Astrocyte (in vitro differentiated cells and primary cell): ENCODE results near the gene FANK1.

Experiments used
- EZH2 ChIP-seq: IDR thresholded peaks from 2 replicates; pipeline ENCODE4 v1.6.1; 2012; ENCODE audit warnings: mild to moderate bottlenecking, low read length, inconsistent platforms; ENCODE audit not compliant: insufficient read depth
- TF ChIP-seq, protein P1 (sequence below): IDR thresholded peaks from 2 replicates; pipeline ENCODE4 v1.5.1; 2011; ENCODE audit warnings: low read depth, mild to moderate bottlenecking, inconsistent platforms, low read length, moderate library complexity; ENCODE audit not compliant: insufficient read depth

DNA sequence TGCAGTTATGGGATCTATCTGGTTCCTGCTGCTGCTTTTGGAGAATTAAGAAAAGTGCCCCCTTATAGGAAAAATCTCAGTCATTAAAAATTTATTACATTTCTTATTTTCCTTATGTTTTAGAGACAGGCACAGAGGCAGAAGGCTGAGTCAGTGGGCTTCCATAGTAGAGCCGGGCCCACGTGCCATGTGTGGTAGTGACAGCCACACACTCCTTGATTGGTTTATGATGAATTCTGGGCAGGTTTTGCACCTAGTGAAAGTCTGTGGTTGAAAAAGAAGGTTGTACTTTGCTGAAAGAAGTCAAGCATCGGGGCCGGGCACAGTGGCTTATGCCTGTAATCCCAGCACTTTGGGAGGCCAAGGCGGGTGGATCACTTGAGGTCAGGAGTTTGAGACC is 109.9 kb downstream of the FANK1 start:
- TF ChIP-seq, protein P1, sequence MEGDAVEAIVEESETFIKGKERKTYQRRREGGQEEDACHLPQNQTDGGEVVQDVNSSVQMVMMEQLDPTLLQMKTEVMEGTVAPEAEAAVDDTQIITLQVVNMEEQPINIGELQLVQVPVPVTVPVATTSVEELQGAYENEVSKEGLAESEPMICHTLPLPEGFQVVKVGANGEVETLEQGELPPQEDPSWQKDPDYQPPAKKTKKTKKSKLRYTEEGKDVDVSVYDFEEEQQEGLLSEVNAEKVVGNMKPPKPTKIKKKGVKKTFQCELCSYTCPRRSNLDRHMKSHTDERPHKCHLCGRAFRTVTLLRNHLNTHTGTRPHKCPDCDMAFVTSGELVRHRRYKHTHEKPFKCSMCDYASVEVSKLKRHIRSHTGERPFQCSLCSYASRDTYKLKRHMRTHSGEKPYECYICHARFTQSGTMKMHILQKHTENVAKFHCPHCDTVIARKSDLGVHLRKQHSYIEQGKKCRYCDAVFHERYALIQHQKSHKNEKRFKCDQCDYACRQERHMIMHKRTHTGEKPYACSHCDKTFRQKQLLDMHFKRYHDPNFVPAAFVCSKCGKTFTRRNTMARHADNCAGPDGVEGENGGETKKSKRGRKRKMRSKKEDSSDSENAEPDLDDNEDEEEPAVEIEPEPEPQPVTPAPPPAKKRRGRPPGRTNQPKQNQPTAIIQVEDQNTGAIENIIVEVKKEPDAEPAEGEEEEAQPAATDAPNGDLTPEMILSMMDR, result no peak
- no peak for TF ChIP-seq EZH2
